Thyroid gland (tissue), 4 donors: Measurements from ENCODE around the gene SMKR1.

Source experiments
- CTCF ChIP-seq, 6 experiments: fragments of 200-600 bp in 3 of 6; fragments of 450-650 bp in 3 of 6; sonication (generic) in 3 of 6; IDR thresholded peaks; one replicate each; pipeline ENCODE4 v1.5.1; 2016 to 2019; ENCODE audit warnings: antibody characterized with exemption in 6 of 6, mild to moderate bottlenecking in 2 of 6, inconsistent platforms in 1 of 6, moderate library complexity in 1 of 6
- POLR2A ChIP-seq, 2 donors: fragments of 450-650 bp; IDR thresholded peaks; one replicate each; pipeline ENCODE4 v1.6.1; 2017; ENCODE audit warnings: antibody characterized with exemption in 2 of 2, mild to moderate bottlenecking in 2 of 2, moderate library complexity in 1 of 2

- no peak for TF ChIP-seq POLR2A (IDR thresholded peaks at IDR 0.05)
- TF ChIP-seq CTCF (IDR thresholded peaks at IDR 0.05) = no peak
These were observed 31.9 kb upstream of the SMKR1 start for GRCh38 chr7:129470411-129470810.
